Liver (tissue), 9 donors: ENCODE results near the gene SMAD9. TPM values are rescaled to one million over a fixed set of nuclear protein-coding genes. Genes with fewer than 3 reads are reported as not detected.

Source experiments
- DNase-seq: peaks from one replicate; pipeline ENCODE4 v3.0.0-alpha.2; 2017; ENCODE audit warnings: low spot score
- H3K27ac ChIP-seq, 2 donors: one replicate each; pipeline ENCODE4 v1.7.0; 2013; ENCODE audit warnings: inconsistent platforms in 2 of 2, low read length in 2 of 2, control low read depth in 1 of 2, low read depth in 1 of 2, mild to moderate bottlenecking in 1 of 2
- H3K27me3 ChIP-seq, 4 donors: one replicate each; pipeline versions ENCODE4 v1.6.1 to v1.7.0; 2013; ENCODE audit warnings: low read length in 3 of 4, inconsistent platforms in 1 of 4, mild to moderate bottlenecking in 1 of 4, moderate library complexity in 1 of 4; ENCODE audit not compliant: control insufficient read depth in 4 of 4, insufficient read depth in 4 of 4
- H3K36me3 ChIP-seq, 4 donors: one replicate each; pipeline versions ENCODE4 v1.6.1 to v1.7.0; 2013; ENCODE audit warnings: low read length in 3 of 4, mild to moderate bottlenecking in 3 of 4, low read depth in 1 of 4, moderate library complexity in 1 of 4; ENCODE audit not compliant: control insufficient read depth in 4 of 4, insufficient read depth in 3 of 4
- H3K4me1 ChIP-seq, 4 donors: one replicate each; pipeline versions ENCODE4 v1.6.1 to v1.7.0; 2013; ENCODE audit warnings: low read length in 3 of 4, mild to moderate bottlenecking in 3 of 4, moderate library complexity in 1 of 4; ENCODE audit not compliant: control insufficient read depth in 4 of 4, insufficient read depth in 4 of 4
- H3K4me3 ChIP-seq, 3 donors: one replicate each; pipeline versions ENCODE4 v1.6.1 to v1.7.0; 2013; ENCODE audit warnings: low read length in 3 of 3, control low read depth in 1 of 3, low read depth in 1 of 3, mild to moderate bottlenecking in 1 of 3
- H3K9ac ChIP-seq, 2 donors: one replicate each; pipeline ENCODE4 v1.7.0; 2013; ENCODE audit warnings: low read length in 2 of 2, mild to moderate bottlenecking in 2 of 2, moderate library complexity in 2 of 2, control low read depth in 1 of 2, low read depth in 1 of 2
- H3K9me3 ChIP-seq, 4 donors: one replicate each; pipeline versions ENCODE4 v1.6.1 to v1.7.0; 2013; ENCODE audit warnings: low read length in 3 of 4; ENCODE audit not compliant: control insufficient read depth in 4 of 4
- ATF3 ChIP-seq: IDR thresholded peaks from 2 replicates; pipeline ENCODE4 v1.6.1; 2016; ENCODE audit warnings: antibody characterized with exemption
- CTCF ChIP-seq: fragments of 150-350 bp; IDR thresholded peaks from 2 replicates; pipeline ENCODE4 v1.5.1; 2017; ENCODE audit warnings: improper control_type of control experiment, low read depth, low read length; ENCODE audit not compliant: missing input control
- EGR1 ChIP-seq, 2 donors: IDR thresholded peaks; 2 replicates each; pipeline ENCODE4 v1.6.1; 2016 to 2018; ENCODE audit warnings: antibody characterized with exemption in 2 of 2, low read depth in 2 of 2
- FOXA1 ChIP-seq: IDR thresholded peaks from 2 replicates; pipeline ENCODE4 v1.6.1; 2016; ENCODE audit warnings: antibody characterized with exemption
- FOXA2 ChIP-seq: IDR thresholded peaks from 2 replicates; pipeline ENCODE4 v1.6.1; 2016; ENCODE audit warnings: antibody characterized with exemption
- GABPA ChIP-seq, 2 donors: IDR thresholded peaks in 1 of 2; conservative IDR thresholded peaks in 1 of 2; 2 replicates each; pipeline ENCODE4 v1.6.1; 2016; ENCODE audit warnings: antibody characterized with exemption in 2 of 2, mild to moderate bottlenecking in 1 of 2, moderate library complexity in 1 of 2
- HNF4A ChIP-seq, 2 donors: conservative IDR thresholded peaks; 2 replicates each; pipeline ENCODE4 v1.6.1; 2016; ENCODE audit warnings: antibody characterized with exemption in 2 of 2, mild to moderate bottlenecking in 2 of 2
- HNF4G ChIP-seq: IDR thresholded peaks from 2 replicates; pipeline ENCODE4 v1.6.1; 2016; ENCODE audit warnings: antibody characterized with exemption
- JUND ChIP-seq, 2 donors: IDR thresholded peaks; 2 replicates each; pipeline ENCODE4 v1.6.1; 2016; ENCODE audit warnings: antibody characterized with exemption in 2 of 2
- MAX ChIP-seq: IDR thresholded peaks from 2 replicates; pipeline ENCODE4 v1.6.1; 2016; ENCODE audit warnings: antibody characterized with exemption
- NR2F2 ChIP-seq: IDR thresholded peaks from 2 replicates; pipeline ENCODE4 v1.6.1; 2016; ENCODE audit warnings: antibody characterized with exemption
- RAD21 ChIP-seq, 2 donors: IDR thresholded peaks; 2 replicates each; pipeline ENCODE4 v1.6.1; 2016; ENCODE audit warnings: antibody characterized with exemption in 2 of 2, mild to moderate bottlenecking in 2 of 2
- REST ChIP-seq: IDR thresholded peaks from 2 replicates; pipeline ENCODE4 v1.6.1; 2016; ENCODE audit warnings: antibody characterized with exemption, mild to moderate bottlenecking
- RXRA ChIP-seq, 2 donors: IDR thresholded peaks; 2 replicates each; pipeline ENCODE4 v1.6.1; 2017 to 2018; ENCODE audit warnings: antibody characterized with exemption in 2 of 2, mild to moderate bottlenecking in 1 of 2
- SP1 ChIP-seq: IDR thresholded peaks from 2 replicates; pipeline ENCODE4 v1.6.1; 2018; ENCODE audit warnings: antibody characterized with exemption, mild to moderate bottlenecking
- TAF1 ChIP-seq: conservative IDR thresholded peaks from 2 replicates; pipeline ENCODE4 v1.6.1; 2016; ENCODE audit warnings: antibody characterized with exemption, mild to moderate bottlenecking
- YY1 ChIP-seq: IDR thresholded peaks from 2 replicates; pipeline ENCODE4 v1.6.1; 2016; ENCODE audit warnings: antibody characterized with exemption, mild to moderate bottlenecking
- ZBTB33 ChIP-seq: IDR thresholded peaks from 2 replicates; pipeline ENCODE4 v1.6.1; 2016; ENCODE audit warnings: antibody characterized with exemption
- WGBS: extraction: QIAGEN DNeasy Blood & Tissue Kit; methylation state at CpG from one replicate; pipeline ENCODE4 v1.1.7; 2013; 5-methylcytosine and 5-hydroxymethylcytosine counted together
- polyA plus RNA-seq, 2 donors: library from polyadenylated mRNA; stranded (reverse) in 1 of 2; unstranded in 1 of 2; fragments of 200-250 nt in 1 of 2; fragments of >200 nt in 1 of 2; fragmentation: Nextera tagmentation in 1 of 2; extraction: Ambion mirVana in 1 of 2; gene quantifications; one replicate each; pipeline versions ENCODE4 v1.2.1 to v1.2.3, GENCODE V29; 2013 to 2015
- total RNA-seq, 2 donors: library from RNA; depleted of rRNA; stranded (reverse); fragments of >200 nt; gene quantifications; one replicate each; pipeline ENCODE4 v1.2.3, GENCODE V29; 2014
- donor health status: healthy.
- donor health status: healthy.
- donor health status: healthy.
- donor health status: healthy.
- donor health status: healthy.

The SMAD9 gene
- total and polyA plus RNA-seq, 4 donors, result 0.51 to 1.3 (median 0.95) TPM

GRCh38 chr13:36834299-36834698, 85.7 kb downstream of the SMAD9 start (continued):
- TF ChIP-seq REST, result no peak

GRCh38 chr13:36831291-36831690, 88.7 kb downstream of the SMAD9 start:
- Histone ChIP-seq H3K9me3 (no peaks in the 10 kb centered on the region), H3K4me3 (no peak overlapping the region), H3K36me3 (peaks cover 0 to 9% (median 6%) of the 10 kb centered on the region in 4 donors), H3K27me3 (no peaks in the 10 kb centered on the region), H3K9ac (no peak overlapping the region), H3K27ac (no peak overlapping the region), H3K4me1 (no peaks in the 10 kb centered on the region)
- TF ChIP-seq RAD21 (IDR thresholded peaks at IDR 0.05), result no peak
- TF ChIP-seq GABPA (IDR thresholded peaks at IDR 0.05 in 1 of 2, conservative IDR thresholded peaks at IDR 0.05 in 1 of 2), result no peak
- no peak for TF ChIP-seq FOXA2
- TF ChIP-seq YY1, result no peak
- TF ChIP-seq EGR1 (IDR thresholded peaks at IDR 0.05; ENCODE audit: low read depth in 2 of 2), result no peak
- no peak for TF ChIP-seq HNF4A (conservative IDR thresholded peaks at IDR 0.05)
- TF ChIP-seq ATF3, result no peak
- no peak for TF ChIP-seq RXRA (IDR thresholded peaks at IDR 0.05)
- no peak for TF ChIP-seq SP1
- no peak for TF ChIP-seq ZBTB33
- TF ChIP-seq NR2F2, result no peak
- TF ChIP-seq HNF4G, result no peak
- TF ChIP-seq FOXA1, result no peak
- no peak for TF ChIP-seq TAF1
- no peak for TF ChIP-seq JUND (IDR thresholded peaks at IDR 0.05)
- TF ChIP-seq CTCF, result no peak
- TF ChIP-seq REST, result no peak
- TF ChIP-seq MAX, result no peak
- DNase-seq, result no peak
- 97% methylated on average over 3 of the region's 3 CpGs for WGBS
